Activated naive CD4-positive, alpha-beta T cell treated with anti-CD3 and anti-CD28 coated beads, Interleukin-2, amount 50 U/mL, for 72 hours (primary cell): ENCODE measurements around the gene AMDHD2. TPM values are rescaled to one million over a fixed set of nuclear protein-coding genes. Genes with fewer than 3 reads are reported as not detected.

ENCODE experiments used
- ATAC-seq, 2 donors: fragments of 150-1000 bp; cut with Tn5 transposase; 2 replicates each; pipeline ENCODE4 v1.10.0; 2021; ENCODE audit warnings: mild to moderate bottlenecking in 2 of 2, moderate library complexity in 2 of 2
- DNase-seq, 2 donors: peaks; one replicate each; pipeline ENCODE4 v3.0.0; 2021 to 2022; ENCODE audit warnings: low spot score in 2 of 2
- H3K27ac Mint-ChIP-seq, 2 donors: one replicate each; pipeline ENCODE4 v1.8.0; 2022; ENCODE audit warnings: mild to moderate bottlenecking in 2 of 2, mixed read lengths in 2 of 2
- H3K36me3 Mint-ChIP-seq, 2 donors: one replicate each; pipeline ENCODE4 v1.8.0; 2022; ENCODE audit warnings: mixed read lengths in 2 of 2
- H3K9me3 Mint-ChIP-seq, 2 donors: one replicate each; pipeline ENCODE4 v1.8.0; 2022; ENCODE audit warnings: mixed read lengths in 2 of 2
- total RNA-seq, 2 donors: library from RNA; stranded (reverse); gene quantifications; one replicate each; pipeline ENCODE4 v1.2.3, GENCODE V29; 2022

AMDHD2 gene
- 10 to 100 TPM; 37.0 to 37.2 TPM for total RNA-seq

- ATAC-seq, result peak; percentile 80 to 81
- peaks cover 4 to 18% of the 10 kb centered on the region in 2 donors for H3K36me3 Mint-ChIP-seq
- no peaks in the 10 kb centered on the region for H3K9me3 Mint-ChIP-seq
- DNase-seq, result peak; percentile 89 to 90
- H3K27ac Mint-ChIP-seq, result peak within 1 kb of the TSS; percentile 91 to 99
Measured at GRCh38 chr16:2520097-2520783, at the start of gene AMDHD2. TSS of gene AMDHD2 (plus strand) at chr16:2520371. CDS start at chr16:2520459, 88 bp downstream.

- H3K36me3 Mint-ChIP-seq, result peaks cover 0 to 6% of the 10 kb centered on the region in 2 donors
- DNase-seq (no peak), ATAC-seq (no peak)
- no peaks in the 10 kb centered on the region for H3K9me3 Mint-ChIP-seq
- H3K27ac Mint-ChIP-seq, result no peak overlapping the region
Measured at GRCh38 chr16:2470603-2471015, 49.6 kb upstream of the AMDHD2 start.

- H3K27ac Mint-ChIP-seq, result no peak within 1 kb of the TSS
- DNase-seq (no peak), ATAC-seq (no peak)
- no peaks in the 10 kb centered on the region for H3K9me3 Mint-ChIP-seq
- peaks cover 0 to 6% of the 10 kb centered on the region in 2 donors for H3K36me3 Mint-ChIP-seq
Measured at GRCh38 chr16:2471016-2471652, 49.0 kb upstream of the AMDHD2 start, which contains the start of gene NTN3. TSS of gene NTN3 (plus strand) at chr16:2471297. CDS start at chr16:2471702, 405 bp downstream.

- H3K27ac Mint-ChIP-seq, result no peak overlapping the region
Measured at GRCh38 chr16:2471653-2472487, 48.3 kb upstream of the AMDHD2 start.

GRCh38 chr16:2472488-2472864 lies 47.7 kb upstream of the AMDHD2 start:
- DNase-seq (no peak), ATAC-seq (no peak)
- Mint-ChIP-seq H3K27ac (no peak overlapping the region), H3K36me3 (peaks cover 0 to 6% of the 10 kb centered on the region in 2 donors), H3K9me3 (no peaks in the 10 kb centered on the region)

More at GRCh38 chr16:2471653-2472487, 48.3 kb upstream of the AMDHD2 start:
- no peaks in the 10 kb centered on the region for H3K9me3 Mint-ChIP-seq
- no peak for ATAC-seq
- H3K36me3 Mint-ChIP-seq, result peaks cover 0 to 6% of the 10 kb centered on the region in 2 donors
- no peak for DNase-seq

GRCh38 chr16:2472885-2473445 lies 47.2 kb upstream of the AMDHD2 start:
- no peak overlapping the region for H3K27ac Mint-ChIP-seq
- peaks cover 0 to 6% of the 10 kb centered on the region in 2 donors for H3K36me3 Mint-ChIP-seq

GRCh38 chr16:2473446-2473926 lies 46.7 kb upstream of the AMDHD2 start:
- Mint-ChIP-seq H3K36me3 (peaks cover 0 to 6% of the 10 kb centered on the region in 2 donors), H3K27ac (no peak overlapping the region), H3K9me3 (no peaks in the 10 kb centered on the region)
- no peak for DNase-seq
- ATAC-seq, result peak in 1 of 2 donors; percentile 4

More at GRCh38 chr16:2472885-2473445, 47.2 kb upstream of the AMDHD2 start:
- H3K9me3 Mint-ChIP-seq, result no peaks in the 10 kb centered on the region
- DNase-seq (no peak), ATAC-seq (no peak)

GRCh38 chr16:2473999-2474876 lies 45.9 kb upstream of the AMDHD2 start:
- Mint-ChIP-seq H3K27ac (peak overlapping the region in 1 of 2 donors; percentile 57), H3K9me3 (no peaks in the 10 kb centered on the region), H3K36me3 (peaks cover 0 to 6% of the 10 kb centered on the region in 2 donors)
- ATAC-seq (peak; percentile 64 to 69), DNase-seq (peak; percentile 51 to 69)

GRCh38 chr16:2474877-2475412 lies 45.2 kb upstream of the AMDHD2 start, which contains the start of gene TBC1D24:
TSS of gene TBC1D24 (plus strand) at chr16:2475127. CDS start at chr16:2496149, 21,022 bp downstream.
- DNase-seq, result peak; percentile 88 to 90
- peaks cover 0 to 2% of the 10 kb centered on the region in 2 donors for H3K36me3 Mint-ChIP-seq
- H3K27ac Mint-ChIP-seq, result peak within 1 kb of the TSS in 1 of 2 donors; percentile 57
- H3K9me3 Mint-ChIP-seq, result no peaks in the 10 kb centered on the region
- peak; percentile 74 to 79 for ATAC-seq

GRCh38 chr16:2475413-2476344 lies 44.5 kb upstream of the AMDHD2 start:
- ATAC-seq, result peak; percentile 19 to 53
- Mint-ChIP-seq H3K36me3 (no peaks in the 10 kb centered on the region), H3K9me3 (no peaks in the 10 kb centered on the region), H3K27ac (no peak overlapping the region)
- DNase-seq, result no peak

GRCh38 chr16:2476345-2476720 lies 43.8 kb upstream of the AMDHD2 start:
- no peak overlapping the region for H3K27ac Mint-ChIP-seq
- DNase-seq, result no peak
- no peak for ATAC-seq
- H3K36me3 Mint-ChIP-seq, result no peaks in the 10 kb centered on the region
- H3K9me3 Mint-ChIP-seq, result no peaks in the 10 kb centered on the region

GRCh38 chr16:2476741-2477140 lies 43.4 kb upstream of the AMDHD2 start:
- no peak overlapping the region for H3K27ac Mint-ChIP-seq
- no peak for ATAC-seq
- DNase-seq, result no peak
- no peaks in the 10 kb centered on the region for H3K36me3 Mint-ChIP-seq
- H3K9me3 Mint-ChIP-seq, result no peaks in the 10 kb centered on the region

- H3K27ac Mint-ChIP-seq, result no peak overlapping the region
Measured at GRCh38 chr16:2477327-2477726, 42.8 kb upstream of the AMDHD2 start.

GRCh38 chr16:2478279-2478678 lies 41.9 kb upstream of the AMDHD2 start:
- H3K36me3 Mint-ChIP-seq, result no peaks in the 10 kb centered on the region
- ATAC-seq (no peak), DNase-seq (no peak)

More at GRCh38 chr16:2477327-2477726, 42.8 kb upstream of the AMDHD2 start:
- no peak for ATAC-seq
- no peak for DNase-seq
- Mint-ChIP-seq H3K9me3 (no peaks in the 10 kb centered on the region), H3K36me3 (no peaks in the 10 kb centered on the region)

More at GRCh38 chr16:2478279-2478678, 41.9 kb upstream of the AMDHD2 start:
- H3K9me3 Mint-ChIP-seq, result no peaks in the 10 kb centered on the region
- no peak overlapping the region for H3K27ac Mint-ChIP-seq
